ENCODE measurements around the gene SERPINB7.

DNA sequence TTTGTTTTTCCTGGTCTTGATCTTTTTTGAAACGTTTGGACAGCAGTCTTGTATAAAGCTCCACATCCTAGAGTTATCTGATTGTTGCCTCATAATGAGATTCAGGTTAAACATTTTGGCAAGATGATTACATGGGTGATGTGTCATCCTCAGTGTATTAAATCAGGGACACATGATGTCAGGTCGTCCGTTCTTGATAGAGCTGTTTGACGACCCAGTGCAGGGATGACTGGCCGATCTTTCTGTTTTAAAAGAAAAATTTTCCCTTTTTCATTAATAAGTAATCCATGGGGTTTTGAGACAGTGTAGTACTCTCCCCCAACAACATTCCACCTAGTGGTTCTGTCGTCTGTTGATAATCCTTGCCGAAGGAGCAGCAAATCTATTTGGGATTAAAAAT, 67.8 kb downstream of the SERPINB7 start:
- TF ChIP-seq, protein P1, sequence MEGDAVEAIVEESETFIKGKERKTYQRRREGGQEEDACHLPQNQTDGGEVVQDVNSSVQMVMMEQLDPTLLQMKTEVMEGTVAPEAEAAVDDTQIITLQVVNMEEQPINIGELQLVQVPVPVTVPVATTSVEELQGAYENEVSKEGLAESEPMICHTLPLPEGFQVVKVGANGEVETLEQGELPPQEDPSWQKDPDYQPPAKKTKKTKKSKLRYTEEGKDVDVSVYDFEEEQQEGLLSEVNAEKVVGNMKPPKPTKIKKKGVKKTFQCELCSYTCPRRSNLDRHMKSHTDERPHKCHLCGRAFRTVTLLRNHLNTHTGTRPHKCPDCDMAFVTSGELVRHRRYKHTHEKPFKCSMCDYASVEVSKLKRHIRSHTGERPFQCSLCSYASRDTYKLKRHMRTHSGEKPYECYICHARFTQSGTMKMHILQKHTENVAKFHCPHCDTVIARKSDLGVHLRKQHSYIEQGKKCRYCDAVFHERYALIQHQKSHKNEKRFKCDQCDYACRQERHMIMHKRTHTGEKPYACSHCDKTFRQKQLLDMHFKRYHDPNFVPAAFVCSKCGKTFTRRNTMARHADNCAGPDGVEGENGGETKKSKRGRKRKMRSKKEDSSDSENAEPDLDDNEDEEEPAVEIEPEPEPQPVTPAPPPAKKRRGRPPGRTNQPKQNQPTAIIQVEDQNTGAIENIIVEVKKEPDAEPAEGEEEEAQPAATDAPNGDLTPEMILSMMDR (IDR thresholded peaks at IDR 0.05) = no peak
- no peak for TF ChIP-seq POLR2A (IDR thresholded peaks at IDR 0.05)

All from gastroesophageal sphincter (tissue), 3 donors.